ENCODE measurements around the gene SSH2. TPM values are rescaled to one million over a fixed set of nuclear protein-coding genes. Genes with fewer than 3 reads are reported as not detected.
"Not testable (repeated sequence)": the region's sequence is repeated elsewhere in the genome, so short reads cannot be mapped to it uniquely, and the experiment has no call there.

Gene SSH2
- total RNA-seq, 2 experiments from 2014 or later = 39.4 to 73.9 TPM

DNA sequence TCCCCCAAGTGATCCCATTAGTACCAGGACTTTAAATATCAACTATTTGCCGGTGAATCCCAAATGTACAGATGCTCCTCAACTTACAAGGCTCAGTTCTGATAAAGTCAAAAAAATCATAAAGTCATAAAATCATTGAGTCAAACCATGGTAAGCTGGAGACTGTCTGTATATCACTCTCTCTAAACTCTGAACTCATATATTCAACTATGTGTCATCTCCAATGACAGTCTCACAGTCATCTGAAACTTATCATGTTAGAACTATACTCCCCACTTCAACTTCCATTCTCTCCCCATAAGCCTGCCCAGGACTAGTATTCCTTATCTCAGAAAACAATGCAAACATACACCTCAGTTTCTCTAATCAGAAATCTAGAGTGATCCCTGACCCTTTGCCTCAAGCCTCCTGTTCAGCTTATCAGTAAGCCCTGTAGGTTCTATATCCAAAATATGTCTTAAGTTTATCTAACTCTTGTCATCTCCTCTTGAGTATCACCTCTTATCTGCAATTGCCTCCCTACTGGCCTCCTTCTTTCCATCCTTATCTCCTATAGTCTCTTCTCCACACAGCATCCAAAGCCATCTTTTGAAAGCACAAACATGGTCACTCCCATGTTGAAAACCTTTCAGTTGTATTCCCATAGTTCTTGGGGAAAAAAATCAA lies 55.0 kb downstream of the SSH2 start:
- Histone ChIP-seq H4K20me1 (ENCODE audit: insufficient read depth, low read length) (peaks cover 16% of the 10 kb centered on the region; the same call in 1 of the 2 replicates), H3K4me3 (ENCODE audit: low read depth, low read length, poor library complexity, severe bottlenecking) (no peak overlapping the region), H2AFZ (ENCODE audit: low read length) (no peak overlapping the region), H3K9me2 (ENCODE audit: insufficient read depth, low read length) (no peaks in the 10 kb centered on the region), H3K79me2 (ENCODE audit: insufficient read depth, low read depth, low read length) (peaks cover 79% of the 10 kb centered on the region), H3K9me3 (ENCODE audit: low read length) (no peaks in the 10 kb centered on the region), H3K27ac (ENCODE audit: low read depth, low read length, poor library complexity, severe bottlenecking) (no peak overlapping the region), H3K4me2 (ENCODE audit: low read length) (no peak overlapping the region), H3K36me3 (ENCODE audit: insufficient read depth, low read length) (peaks cover 11% of the 10 kb centered on the region; the same call in 1 of the 2 replicates), H3K4me1 (ENCODE audit: insufficient read depth, low read length, poor library complexity, severe bottlenecking) (no peaks in the 10 kb centered on the region)
- ChIA-PET CTCF (ENCODE audit: unreplicated experiment) (no interaction called here), POLR2A (no interaction called here)
- DNase-seq (ENCODE audit: low spot score) = no peak
- intact Hi-C loops (cut with micrococcal nuclease; ENCODE audit: unreplicated experiment) = no loop called here
- BruUV-seq (replicated peaks) = no TSS peak
- TF ChIP-seq, protein P1, sequence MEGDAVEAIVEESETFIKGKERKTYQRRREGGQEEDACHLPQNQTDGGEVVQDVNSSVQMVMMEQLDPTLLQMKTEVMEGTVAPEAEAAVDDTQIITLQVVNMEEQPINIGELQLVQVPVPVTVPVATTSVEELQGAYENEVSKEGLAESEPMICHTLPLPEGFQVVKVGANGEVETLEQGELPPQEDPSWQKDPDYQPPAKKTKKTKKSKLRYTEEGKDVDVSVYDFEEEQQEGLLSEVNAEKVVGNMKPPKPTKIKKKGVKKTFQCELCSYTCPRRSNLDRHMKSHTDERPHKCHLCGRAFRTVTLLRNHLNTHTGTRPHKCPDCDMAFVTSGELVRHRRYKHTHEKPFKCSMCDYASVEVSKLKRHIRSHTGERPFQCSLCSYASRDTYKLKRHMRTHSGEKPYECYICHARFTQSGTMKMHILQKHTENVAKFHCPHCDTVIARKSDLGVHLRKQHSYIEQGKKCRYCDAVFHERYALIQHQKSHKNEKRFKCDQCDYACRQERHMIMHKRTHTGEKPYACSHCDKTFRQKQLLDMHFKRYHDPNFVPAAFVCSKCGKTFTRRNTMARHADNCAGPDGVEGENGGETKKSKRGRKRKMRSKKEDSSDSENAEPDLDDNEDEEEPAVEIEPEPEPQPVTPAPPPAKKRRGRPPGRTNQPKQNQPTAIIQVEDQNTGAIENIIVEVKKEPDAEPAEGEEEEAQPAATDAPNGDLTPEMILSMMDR (conservative IDR thresholded peaks at IDR 0.05; ENCODE audit: low read length) = no peak

DNA sequence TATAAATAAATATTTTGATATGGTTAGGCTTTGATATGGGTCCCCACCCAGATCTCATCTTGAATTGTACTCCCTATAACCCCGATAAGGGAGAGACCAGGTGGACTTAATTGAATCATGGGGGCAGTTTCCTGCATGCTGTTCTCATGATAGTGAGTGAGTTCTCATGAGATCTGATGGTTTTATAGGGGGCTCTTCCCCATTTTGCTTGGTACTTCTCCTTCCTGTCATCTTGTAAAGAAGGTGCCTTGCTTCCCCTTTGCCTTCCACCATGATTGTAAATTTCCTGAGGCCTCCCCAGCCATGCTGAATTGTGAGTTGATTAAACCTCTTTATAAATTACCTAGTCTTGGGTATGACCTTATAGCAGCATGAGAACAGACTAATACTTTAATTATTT lies 55.7 kb downstream of the SSH2 start:
- BruUV-seq (replicated peaks); H3K4me2 ChIP-seq (ENCODE audit: low read length); H2AFZ ChIP-seq (ENCODE audit: low read length); intact Hi-C loops (cut with micrococcal nuclease; ENCODE audit: unreplicated experiment); H3K9me2 ChIP-seq (ENCODE audit: insufficient read depth, low read length); DNase-seq (ENCODE audit: low spot score); H3K4me3 ChIP-seq (ENCODE audit: low read depth, low read length, poor library complexity, severe bottlenecking); H3K27ac ChIP-seq (ENCODE audit: low read depth, low read length, poor library complexity, severe bottlenecking); H3K9me3 ChIP-seq (ENCODE audit: low read length); H3K4me1 ChIP-seq (ENCODE audit: insufficient read depth, low read length, poor library complexity, severe bottlenecking); CTCF ChIA-PET (ENCODE audit: unreplicated experiment): not testable (repeated sequence)
- H3K79me2 ChIP-seq (ENCODE audit: insufficient read depth, low read depth, low read length) = peaks cover 79% of the 10 kb centered on the region
- H4K20me1 ChIP-seq (ENCODE audit: insufficient read depth, low read length) = peaks cover 14% of the 10 kb centered on the region; the same call in 1 of the 2 replicates
- POLR2A ChIA-PET = interaction anchor here (1.4 kb wide), 1 partner anchor 11 kb away, joined by 6 read pairs; no protein-coding TSS in a partner anchor
- H3K36me3 ChIP-seq (ENCODE audit: insufficient read depth, low read length) = peaks cover 11% of the 10 kb centered on the region; the same call in 1 of the 2 replicates

DNA sequence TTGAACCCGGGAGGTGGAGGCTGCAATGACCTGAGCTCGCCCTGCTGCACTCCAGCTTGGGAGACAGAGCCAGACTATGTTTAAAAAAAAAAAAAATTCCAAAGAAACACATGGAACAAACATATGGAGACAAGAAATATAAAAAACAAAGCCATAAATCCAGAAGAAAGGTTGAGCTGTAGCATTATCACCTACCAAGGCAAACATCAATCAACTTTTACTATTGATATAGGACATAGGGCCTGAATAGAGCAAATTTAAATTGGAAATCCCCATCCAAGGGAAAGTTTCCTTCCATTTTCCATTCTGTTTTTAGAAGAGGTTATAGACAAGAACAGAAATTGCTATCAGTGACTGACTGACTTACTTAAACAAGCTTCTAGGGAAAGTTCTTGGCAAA lies 56.6 kb downstream of the SSH2 start:
- TF ChIP-seq EZH2phosphoT487 (IDR thresholded peaks at IDR 0.05; ENCODE audit: borderline replicate concordance, low read depth, low read length) = no peak
- TF ChIP-seq, protein P1 (conservative IDR thresholded peaks at IDR 0.05; ENCODE audit: low read length) = no peak
- Histone ChIP-seq H3K79me2 (ENCODE audit: insufficient read depth, low read depth, low read length) (peaks cover 75% of the 10 kb centered on the region), H3K4me2 (ENCODE audit: low read length) (no peak overlapping the region), H3K4me3 (ENCODE audit: low read depth, low read length, poor library complexity, severe bottlenecking) (no peak overlapping the region), H3K9me2 (ENCODE audit: insufficient read depth, low read length) (no peaks in the 10 kb centered on the region), H3K27ac (ENCODE audit: low read depth, low read length, poor library complexity, severe bottlenecking) (no peak overlapping the region), H4K20me1 (ENCODE audit: insufficient read depth, low read length) (peaks cover 9% of the 10 kb centered on the region; the same call in 1 of the 2 replicates), H3K36me3 (ENCODE audit: insufficient read depth, low read length) (peaks cover 8% of the 10 kb centered on the region; the same call in 1 of the 2 replicates), H3K4me1 (ENCODE audit: insufficient read depth, low read length, poor library complexity, severe bottlenecking) (no peaks in the 10 kb centered on the region), H2AFZ (ENCODE audit: low read length) (no peak overlapping the region), H3K9me3 (ENCODE audit: low read length) (no peaks in the 10 kb centered on the region)
- BruUV-seq (replicated peaks) = no TSS peak
- ChIA-PET POLR2A (interaction anchor here (0.7 to 1.4 kb wide), 2 partner anchors 10 to 312 kb away, joined by 3 to 6 read pairs; no protein-coding TSS in a partner anchor), CTCF (ENCODE audit: unreplicated experiment) (no interaction called here)
- intact Hi-C loops (cut with micrococcal nuclease; ENCODE audit: unreplicated experiment) = no loop called here
- no peak for DNase-seq (ENCODE audit: low spot score)

All from OCI-LY7 (cell line).